Measurements from ENCODE around the gene ABCC4. TPM values are rescaled to one million over a fixed set of nuclear protein-coding genes. Genes with fewer than 3 reads are reported as not detected.

Gene ABCC4
- total and polyA plus RNA-seq, 9 of the 15 experiments (the other 6 are each of a cell fraction or from before 2014, with no cell fraction given): 9.4 to 46.1 (median 25.4) TPM

DNA sequence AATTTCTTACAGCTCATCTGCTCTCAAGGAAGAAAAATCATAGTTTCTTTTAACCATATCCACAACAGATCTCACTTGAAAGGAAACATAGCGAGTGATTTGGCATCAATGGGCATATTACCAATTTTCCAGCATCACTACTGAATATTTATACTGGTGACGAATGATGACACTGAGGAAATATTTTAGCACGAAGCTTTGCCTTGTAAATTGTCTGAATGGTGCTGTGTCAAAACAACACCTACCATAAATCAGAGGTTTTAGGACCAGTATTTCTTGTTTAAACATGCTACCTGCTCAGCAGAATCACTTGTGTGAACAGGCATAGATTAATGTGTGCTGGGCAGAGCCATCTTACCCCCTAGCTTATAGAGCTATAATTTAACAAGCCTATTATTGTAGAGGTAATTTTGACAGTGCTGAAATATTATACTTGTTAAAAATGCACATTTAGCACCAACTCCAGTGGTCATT lies 146.8 kb downstream of the ABCC4 start:
- Histone ChIP-seq H4K20me1 (replicated peaks; ENCODE audit: control insufficient read depth, insufficient read depth, low read length) (no peaks in the 10 kb centered on the region), H2AFZ (ENCODE audit: low read depth, low read length) (no peak overlapping the region), H3K27me3 (ENCODE audit: control insufficient read depth in 2 of 2, insufficient read depth in 2 of 2, low read length in 2 of 2) (no peaks in the 10 kb centered on the region), H3K4me3 (no peak overlapping the region), H3K79me2 (ENCODE audit: control insufficient read depth, insufficient read depth, low read length) (no peaks in the 10 kb centered on the region), H3K27ac (ENCODE audit: extremely low read depth, low read depth, low read length) (no peak overlapping the region), H3K9me3 (replicated peaks; ENCODE audit: control insufficient read depth, insufficient read depth, low read depth, low read length) (no peaks in the 10 kb centered on the region), H3K4me1 (replicated peaks in 1 of 2; ENCODE audit: control insufficient read depth in 2 of 2, insufficient read depth in 2 of 2, low read length in 2 of 2) (no peaks in the 10 kb centered on the region), H3K4me2 (ENCODE audit: insufficient read depth, low read length) (no peak overlapping the region), H3K9me1 (ENCODE audit: control insufficient read depth, insufficient read depth, low read length) (no peaks in the 10 kb centered on the region), H3K36me3 (ENCODE audit: control insufficient read depth, insufficient read depth, low read length) (peaks cover 25% of the 10 kb centered on the region; the same call in 1 of the 3 replicates), H3K9ac (ENCODE audit: insufficient read depth in 1 of 2, low read depth in 2 of 2, low read length in 2 of 2) (no peak overlapping the region)
- WGBS (ENCODE audit: insufficient coverage, low coverage, missing lambda C conversion rate): 96% methylated on average over 3 of the region's 3 CpGs
- ChIA-PET POLR2A (interaction anchor here (0.6 to 1.4 kb wide), 3 partner anchors 11 to 147 kb away, joined by 3 read pairs; no protein-coding TSS in a partner anchor), CTCF (ENCODE audit: low intra/inter-chr PET ratio) (no interaction called here)
- in situ Hi-C loops (cut with MboI): no loop called here
- no peak for ATAC-seq
- no peak for DNase-seq (ENCODE audit: extremely low read depth in 1 of 4, low spot score in 3 of 4)
- TF ChIP-seq, protein P1, sequence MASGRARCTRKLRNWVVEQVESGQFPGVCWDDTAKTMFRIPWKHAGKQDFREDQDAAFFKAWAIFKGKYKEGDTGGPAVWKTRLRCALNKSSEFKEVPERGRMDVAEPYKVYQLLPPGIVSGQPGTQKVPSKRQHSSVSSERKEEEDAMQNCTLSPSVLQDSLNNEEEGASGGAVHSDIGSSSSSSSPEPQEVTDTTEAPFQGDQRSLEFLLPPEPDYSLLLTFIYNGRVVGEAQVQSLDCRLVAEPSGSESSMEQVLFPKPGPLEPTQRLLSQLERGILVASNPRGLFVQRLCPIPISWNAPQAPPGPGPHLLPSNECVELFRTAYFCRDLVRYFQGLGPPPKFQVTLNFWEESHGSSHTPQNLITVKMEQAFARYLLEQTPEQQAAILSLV (tag; IDR thresholded peaks at IDR 0.05): no peak
- TF ChIP-seq, protein P2, sequence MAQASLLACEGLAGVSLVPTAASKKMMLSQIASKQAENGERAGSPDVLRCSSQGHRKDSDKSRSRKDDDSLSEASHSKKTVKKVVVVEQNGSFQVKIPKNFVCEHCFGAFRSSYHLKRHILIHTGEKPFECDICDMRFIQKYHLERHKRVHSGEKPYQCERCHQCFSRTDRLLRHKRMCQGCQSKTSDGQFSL (CRISPR knock-in tag; IDR thresholded peaks at IDR 0.05): no peak
- TF ChIP-seq, protein P2 (tag; IDR thresholded peaks at IDR 0.05): no peak
- TF ChIP-seq, protein P3, sequence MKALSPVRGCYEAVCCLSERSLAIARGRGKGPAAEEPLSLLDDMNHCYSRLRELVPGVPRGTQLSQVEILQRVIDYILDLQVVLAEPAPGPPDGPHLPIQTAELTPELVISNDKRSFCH (CRISPR knock-in tag; IDR thresholded peaks at IDR 0.05): no peak
- TF ChIP-seq, protein P3 (tag; IDR thresholded peaks at IDR 0.05): no peak
- TF ChIP-seq CREM (IDR thresholded peaks at IDR 0.05; ENCODE audit: low read depth): no peak
- TF ChIP-seq FIP1L1 (IDR thresholded peaks at IDR 0.05; ENCODE audit: low read depth, low read length, poor library complexity, severe bottlenecking): no peak
- no peak for TF ChIP-seq MEF2D (tag; conservative IDR thresholded peaks at IDR 0.05; ENCODE audit: low read depth)
- no peak for TF ChIP-seq FOXM1 (IDR thresholded peaks at IDR 0.05; ENCODE audit: low read depth)
- TF ChIP-seq FOXM1 (CRISPR knock-in tag; IDR thresholded peaks at IDR 0.05; ENCODE audit: low read depth): no peak
- no peak for TF ChIP-seq ZFP30 (CRISPR knock-in tag; IDR thresholded peaks at IDR 0.05; ENCODE audit: borderline replicate concordance)
- TF ChIP-seq ZNF436 (CRISPR knock-in tag; IDR thresholded peaks at IDR 0.05): no peak
- no peak for TF ChIP-seq BMI1 (IDR thresholded peaks at IDR 0.05; ENCODE audit: low read length)
- TF ChIP-seq, protein P4, sequence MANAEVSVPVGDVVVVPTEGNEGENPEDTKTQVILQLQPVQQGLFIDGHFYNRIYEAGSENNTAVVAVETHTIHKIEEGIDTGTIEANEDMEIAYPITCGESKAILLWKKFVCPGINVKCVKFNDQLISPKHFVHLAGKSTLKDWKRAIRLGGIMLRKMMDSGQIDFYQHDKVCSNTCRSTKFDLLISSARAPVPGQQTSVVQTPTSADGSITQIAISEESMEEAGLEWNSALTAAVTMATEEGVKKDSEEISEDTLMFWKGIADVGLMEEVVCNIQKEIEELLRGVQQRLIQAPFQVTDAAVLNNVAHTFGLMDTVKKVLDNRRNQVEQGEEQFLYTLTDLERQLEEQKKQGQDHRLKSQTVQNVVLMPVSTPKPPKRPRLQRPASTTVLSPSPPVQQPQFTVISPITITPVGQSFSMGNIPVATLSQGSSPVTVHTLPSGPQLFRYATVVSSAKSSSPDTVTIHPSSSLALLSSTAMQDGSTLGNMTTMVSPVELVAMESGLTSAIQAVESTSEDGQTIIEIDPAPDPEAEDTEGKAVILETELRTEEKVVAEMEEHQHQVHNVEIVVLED (CRISPR knock-in tag; IDR thresholded peaks at IDR 0.05): no peak
- TF ChIP-seq XRCC3 (IDR thresholded peaks at IDR 0.05): no peak
- TF ChIP-seq PHB2 (IDR thresholded peaks at IDR 0.05; ENCODE audit: low read depth): no peak
- TF ChIP-seq TFAM (CRISPR knock-in tag; conservative IDR thresholded peaks at IDR 0.05): no peak
- no peak for FAIRE-seq
- no TSS peak for BruUV-seq (replicated peaks)
- intact Hi-C loops (cut with micrococcal nuclease): no loop called here

Measured in K562 (cell line).